BLaER1 (cell line): Measurements from ENCODE around the gene DNAH3.
"Not testable (repeated sequence)": the region's sequence is repeated elsewhere in the genome, so short reads cannot be mapped to it uniquely, and the experiment has no call there.

Experiments
- H3K27ac ChIP-seq: shearing (Covaris generic); formaldehyde crosslinking; 2 replicates; pipeline ENCODE4 v1.8.1; 2022
- H3K27me3 ChIP-seq: shearing (Covaris generic); formaldehyde crosslinking; 2 replicates; pipeline ENCODE4 v1.8.1; 2022
- H3K36me3 ChIP-seq: shearing (Covaris generic); formaldehyde crosslinking; 2 replicates; pipeline ENCODE4 v1.8.1; 2022
- H3K4me1 ChIP-seq: shearing (Covaris generic); formaldehyde crosslinking; 2 replicates; pipeline ENCODE4 v1.8.1; 2022
- H3K4me2 ChIP-seq: shearing (Covaris generic); formaldehyde crosslinking; 2 replicates; pipeline ENCODE4 v1.8.1; 2022
- H3K4me3 ChIP-seq: shearing (Covaris generic); formaldehyde crosslinking; 2 replicates; pipeline ENCODE4 v1.8.1; 2022
- H3K9ac ChIP-seq: shearing (Covaris generic); formaldehyde crosslinking; 2 replicates; pipeline ENCODE4 v1.8.1; 2022
- H3K9me3 ChIP-seq: shearing (Covaris generic); formaldehyde crosslinking; 2 replicates; pipeline ENCODE4 v1.8.1; 2022
- H4K20me1 ChIP-seq: shearing (Covaris generic); formaldehyde crosslinking; 2 replicates; pipeline ENCODE4 v1.8.1; 2022
- Cebpa-rat ChIP-seq: shearing (Covaris generic); IDR thresholded peaks from 2 replicates; pipeline ENCODE4 v1.8.1; 2022

DNAH3 gene

DNA sequence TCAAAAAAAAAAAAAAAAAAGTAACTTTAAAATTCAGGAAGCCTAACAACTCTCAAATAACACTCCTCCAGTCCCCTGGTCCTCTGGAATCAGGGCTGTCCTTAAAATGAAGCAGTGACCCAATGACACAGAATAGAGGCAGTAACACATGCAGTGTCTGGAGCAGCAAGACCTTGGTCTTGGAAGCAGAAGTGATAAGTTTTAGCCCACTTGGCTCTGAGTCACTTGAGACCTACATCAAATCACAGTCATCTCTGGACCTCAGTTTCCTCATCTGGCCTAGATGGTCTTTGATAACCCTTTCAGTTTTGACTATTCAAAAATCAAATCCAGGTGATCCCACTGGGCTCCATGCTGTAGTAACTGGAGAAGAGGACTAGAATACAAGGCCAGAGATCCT is 211.0 kb downstream of the DNAH3 start:
- Histone ChIP-seq H3K9me3 (no peaks in the 10 kb centered on the region), H3K36me3 (no peaks in the 10 kb centered on the region), H3K27me3 (no peaks in the 10 kb centered on the region), H3K4me1 (no peaks in the 10 kb centered on the region), H4K20me1 (no peaks in the 10 kb centered on the region), H3K4me2 (no peak overlapping the region), H3K4me3 (no peak overlapping the region), H3K9ac (no peak overlapping the region), H3K27ac (no peak overlapping the region)
- TF ChIP-seq Cebpa-rat = no peak

DNA sequence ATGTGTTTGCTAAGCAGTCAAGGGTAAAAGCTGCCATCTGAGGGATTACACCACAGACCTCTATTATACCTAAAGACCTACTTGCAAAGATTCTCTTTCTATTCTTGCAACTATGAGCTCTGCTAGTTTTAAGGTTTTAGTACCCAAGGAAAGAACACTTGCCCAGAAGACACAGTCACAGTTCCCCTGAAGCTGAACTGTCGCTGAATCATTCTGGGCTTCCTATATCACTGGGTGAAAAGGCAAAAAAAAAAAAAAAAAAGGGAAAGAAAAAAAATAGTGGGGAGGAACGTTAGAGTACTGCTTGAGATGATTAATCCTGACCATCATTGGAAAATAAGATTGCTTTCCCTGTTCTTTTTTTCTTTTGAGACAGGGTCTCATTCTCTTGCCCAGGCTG is 212.2 kb downstream of the DNAH3 start:
- no peaks in the 10 kb centered on the region for H4K20me1 ChIP-seq
- no peak overlapping the region for H3K27ac ChIP-seq
- H3K9ac ChIP-seq = no peak overlapping the region
- no peaks in the 10 kb centered on the region for H3K4me1 ChIP-seq
- no peak overlapping the region for H3K4me3 ChIP-seq
- TF ChIP-seq Cebpa-rat = no peak
- no peaks in the 10 kb centered on the region for H3K27me3 ChIP-seq
- no peaks in the 10 kb centered on the region for H3K9me3 ChIP-seq
- H3K36me3 ChIP-seq = no peaks in the 10 kb centered on the region
- H3K4me2 ChIP-seq = no peak overlapping the region

DNA sequence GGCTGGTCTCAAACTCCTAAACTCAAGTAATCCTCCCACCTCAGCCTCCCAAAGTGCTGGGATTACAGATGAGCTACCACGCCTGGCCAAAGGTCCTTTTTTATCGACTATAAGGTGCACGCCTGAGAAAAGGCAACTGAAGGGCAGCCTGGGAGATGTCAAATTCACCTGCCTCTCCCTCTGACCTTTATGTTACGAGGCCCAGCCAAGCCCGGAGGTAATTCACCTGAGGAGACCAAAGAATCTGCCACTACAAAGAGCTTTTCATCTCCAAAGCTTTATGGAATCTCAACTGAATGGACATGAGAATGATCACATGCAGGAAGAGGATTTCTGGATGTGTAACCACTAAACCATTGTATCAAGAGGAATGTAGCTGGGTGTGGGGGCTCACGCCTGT is 212.9 kb downstream of the DNAH3 start:
- H3K4me2 ChIP-seq = no peak overlapping the region
- H3K9ac ChIP-seq = no peak overlapping the region
- no peak overlapping the region for H3K27ac ChIP-seq
- no peaks in the 10 kb centered on the region for H3K27me3 ChIP-seq
- no peaks in the 10 kb centered on the region for H3K9me3 ChIP-seq
- H3K4me3 ChIP-seq = no peak overlapping the region
- no peaks in the 10 kb centered on the region for H3K36me3 ChIP-seq
- no peaks in the 10 kb centered on the region for H4K20me1 ChIP-seq
- TF ChIP-seq Cebpa-rat = no peak
- H3K4me1 ChIP-seq = no peaks in the 10 kb centered on the region

DNA sequence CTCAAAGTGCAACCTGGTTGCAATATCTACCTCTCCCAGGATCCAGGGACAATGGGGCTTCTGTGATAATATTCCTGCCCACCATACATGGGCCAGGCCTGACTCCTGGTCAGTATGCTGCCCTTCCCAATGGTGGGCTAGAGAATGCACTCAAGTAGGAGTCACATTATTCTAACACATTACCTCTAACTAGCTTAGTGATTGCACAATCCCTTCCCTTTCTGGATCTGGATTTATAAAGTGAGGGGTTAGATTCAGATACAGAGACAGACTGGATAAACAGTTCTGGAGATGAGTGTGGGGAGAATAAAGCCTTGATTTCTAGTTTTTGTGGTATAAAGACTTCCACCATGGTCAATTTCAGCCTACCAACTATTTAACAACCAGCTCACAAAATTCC is 217.1 kb downstream of the DNAH3 start:
- Histone ChIP-seq H3K9me3 (no peaks in the 10 kb centered on the region), H3K4me3 (no peak overlapping the region), H3K36me3 (no peaks in the 10 kb centered on the region), H3K4me1 (no peaks in the 10 kb centered on the region), H3K27me3 (no peaks in the 10 kb centered on the region), H4K20me1 (no peaks in the 10 kb centered on the region), H3K27ac (no peak overlapping the region), H3K9ac (no peak overlapping the region), H3K4me2 (no peak overlapping the region)
- peak; percentile 61; the same call in 1 of the 2 replicates for TF ChIP-seq Cebpa-rat

DNA sequence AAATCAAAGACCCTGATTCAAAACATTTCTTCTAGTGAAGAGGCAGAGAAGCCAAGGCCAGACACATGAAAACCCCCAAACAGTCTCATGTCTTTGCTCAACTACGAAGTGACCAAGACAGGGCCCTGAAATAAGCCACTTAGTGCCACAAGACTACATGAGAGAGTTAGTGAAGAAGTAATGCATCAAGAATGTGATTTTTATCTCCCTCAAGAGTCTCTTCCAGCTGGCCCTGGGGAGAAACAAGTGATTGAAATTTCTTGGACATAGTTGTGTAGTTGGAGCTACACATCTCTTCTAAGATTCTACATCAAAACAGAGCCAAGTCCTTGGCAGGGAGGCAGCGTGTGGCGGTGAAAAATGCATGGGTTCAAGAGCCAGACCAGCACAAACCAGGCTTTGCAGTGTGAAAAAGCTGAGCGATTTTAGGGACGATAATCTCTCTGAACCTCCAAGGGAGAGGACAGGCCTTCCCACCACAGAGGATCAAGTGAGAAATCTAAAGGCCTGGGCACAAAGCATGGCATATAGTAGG is 219.5 kb downstream of the DNAH3 start:
- no peak for TF ChIP-seq Cebpa-rat
- Histone ChIP-seq H3K9ac (no peak overlapping the region), H3K27ac (no peak overlapping the region)

DNA sequence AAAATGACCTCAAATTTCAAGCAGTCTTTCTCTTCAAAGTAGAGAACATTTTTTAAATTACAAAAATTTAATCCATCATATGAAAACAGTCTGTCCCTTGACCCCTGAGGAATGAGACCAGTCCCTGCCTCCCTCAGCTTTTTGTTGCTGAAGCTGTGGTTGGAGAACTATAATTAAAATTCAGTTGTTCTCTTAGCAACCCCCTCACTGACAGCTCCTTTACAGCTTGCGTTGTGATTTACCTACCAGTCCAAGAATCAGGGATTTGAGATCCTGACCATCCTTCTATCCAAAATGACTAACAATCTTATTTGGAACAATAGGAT is 220.3 kb downstream of the DNAH3 start:
- TF ChIP-seq Cebpa-rat = no peak
- H3K4me3 ChIP-seq = no peak overlapping the region
- H3K36me3 ChIP-seq = peaks cover 8% of the 10 kb centered on the region; the same call in 1 of the 2 replicates
- no peaks in the 10 kb centered on the region for H4K20me1 ChIP-seq
- no peaks in the 10 kb centered on the region for H3K9me3 ChIP-seq
- no peak overlapping the region for H3K9ac ChIP-seq
- no peaks in the 10 kb centered on the region for H3K4me1 ChIP-seq
- H3K27ac ChIP-seq = no peak overlapping the region
- no peak overlapping the region for H3K4me2 ChIP-seq
- H3K27me3 ChIP-seq = no peaks in the 10 kb centered on the region

More for the DNA sequence above, 219.5 kb downstream of the DNAH3 start:
- no peaks in the 10 kb centered on the region for H4K20me1 ChIP-seq
- H3K27me3 ChIP-seq = no peaks in the 10 kb centered on the region
- H3K4me1 ChIP-seq = no peaks in the 10 kb centered on the region
- H3K4me3 ChIP-seq = no peak overlapping the region
- no peak overlapping the region for H3K4me2 ChIP-seq
- H3K36me3 ChIP-seq = no peaks in the 10 kb centered on the region
- H3K9me3 ChIP-seq = no peaks in the 10 kb centered on the region

DNA sequence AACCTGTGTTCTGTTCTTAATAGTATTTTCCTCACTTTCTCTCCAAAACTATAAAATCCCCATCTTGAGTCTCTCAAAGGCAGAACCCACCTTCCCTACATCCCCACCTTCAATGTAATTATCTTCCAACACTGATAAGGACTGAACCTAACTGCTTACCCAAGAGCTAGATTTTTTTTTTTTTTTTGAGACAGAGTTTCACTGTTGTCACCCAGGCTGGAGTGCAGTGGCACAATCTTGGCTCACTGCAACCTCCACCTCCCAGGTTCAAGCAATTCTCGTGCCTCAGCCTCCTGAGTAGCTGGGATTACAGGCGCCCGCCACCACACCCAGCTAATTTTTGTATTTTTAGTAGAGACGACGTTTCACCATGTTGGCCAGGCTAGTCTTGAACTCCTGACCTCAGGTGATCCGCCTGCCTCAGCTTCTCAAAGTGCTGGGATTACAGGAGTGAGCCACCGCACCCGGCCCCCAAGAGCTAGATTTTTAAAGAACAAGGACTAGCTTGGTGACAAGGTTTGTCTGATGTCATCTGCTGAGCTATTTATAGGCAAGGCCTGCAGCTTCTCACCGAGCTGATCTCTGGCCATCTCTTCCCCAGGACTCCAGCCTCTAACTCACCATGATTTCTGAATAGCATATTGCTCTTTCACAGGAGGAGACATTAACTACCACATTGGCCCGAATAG is 220.8 kb downstream of the DNAH3 start:
- H3K9me3 ChIP-seq, H4K20me1 ChIP-seq, H3K4me3 ChIP-seq, H3K27ac ChIP-seq, H3K4me1 ChIP-seq, H3K4me2 ChIP-seq, H3K9ac ChIP-seq, H3K27me3 ChIP-seq: not testable (repeated sequence)
- H3K36me3 ChIP-seq = peaks cover 13% of the 10 kb centered on the region; the same call in 1 of the 2 replicates

DNA sequence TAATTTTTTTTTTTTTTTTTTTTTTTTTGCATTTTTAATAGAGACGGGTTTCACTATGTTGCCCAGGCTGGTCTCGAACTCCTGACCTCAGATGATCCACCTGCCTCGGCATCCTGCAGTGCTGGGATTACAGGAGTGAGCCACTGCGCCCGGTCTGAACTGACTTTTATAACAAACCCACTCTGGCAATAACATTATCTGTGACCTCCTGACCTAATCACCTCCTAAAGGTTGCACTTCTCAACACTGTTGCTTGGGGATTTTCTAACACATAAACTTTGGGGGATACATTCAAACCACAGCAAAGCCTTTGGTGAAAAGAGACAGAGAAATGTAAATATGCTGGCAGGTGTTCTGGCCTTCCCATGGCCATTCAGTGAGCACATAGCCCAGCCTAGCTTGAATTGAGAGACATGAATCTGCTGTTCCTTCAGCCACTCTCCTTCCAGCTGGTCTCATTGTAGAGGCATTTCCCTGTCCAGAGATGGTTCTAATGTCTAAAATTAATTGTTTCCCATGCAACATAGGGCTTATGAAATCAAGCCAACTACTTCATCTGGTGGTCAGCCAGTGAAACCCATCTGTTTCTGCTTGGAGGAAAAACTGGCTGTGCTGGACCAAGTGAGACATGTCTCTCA is 221.8 kb downstream of the DNAH3 start:
- Histone ChIP-seq H3K27me3 (no peaks in the 10 kb centered on the region), H3K4me1 (no peaks in the 10 kb centered on the region), H3K36me3 (peaks cover 19% of the 10 kb centered on the region), H3K4me2 (no peak overlapping the region), H3K4me3 (no peak overlapping the region), H3K9ac (no peak overlapping the region), H3K9me3 (no peaks in the 10 kb centered on the region), H4K20me1 (no peaks in the 10 kb centered on the region), H3K27ac (no peak overlapping the region)
- no peak for TF ChIP-seq Cebpa-rat

DNA sequence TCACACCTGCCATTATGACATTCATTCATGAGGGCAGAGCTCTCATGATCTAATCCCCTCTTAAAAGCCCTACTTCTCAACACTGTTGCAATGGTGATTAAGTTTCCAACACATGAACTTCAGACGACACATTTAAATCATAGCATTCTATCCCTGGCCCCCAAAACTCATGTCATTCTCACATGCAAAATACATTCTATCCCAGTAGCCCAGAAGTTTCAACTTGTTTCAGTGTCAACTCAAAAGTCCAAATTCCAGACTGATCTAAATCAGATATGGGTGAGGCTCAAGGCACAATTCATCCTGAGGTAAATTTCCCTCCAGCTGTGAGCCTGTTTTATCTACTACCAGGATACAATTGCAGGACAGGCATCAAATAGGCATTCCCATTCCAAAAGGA is 224.9 kb downstream of the DNAH3 start:
- no peaks in the 10 kb centered on the region for H3K27me3 ChIP-seq
- H4K20me1 ChIP-seq = no peaks in the 10 kb centered on the region
- no peak overlapping the region for H3K4me3 ChIP-seq
- no peak overlapping the region for H3K27ac ChIP-seq
- H3K9me3 ChIP-seq = no peaks in the 10 kb centered on the region
- no peak for TF ChIP-seq Cebpa-rat
- H3K9ac ChIP-seq = no peak overlapping the region
- H3K4me1 ChIP-seq = no peaks in the 10 kb centered on the region
- no peak overlapping the region for H3K4me2 ChIP-seq
- peaks cover 41% of the 10 kb centered on the region for H3K36me3 ChIP-seq

DNA sequence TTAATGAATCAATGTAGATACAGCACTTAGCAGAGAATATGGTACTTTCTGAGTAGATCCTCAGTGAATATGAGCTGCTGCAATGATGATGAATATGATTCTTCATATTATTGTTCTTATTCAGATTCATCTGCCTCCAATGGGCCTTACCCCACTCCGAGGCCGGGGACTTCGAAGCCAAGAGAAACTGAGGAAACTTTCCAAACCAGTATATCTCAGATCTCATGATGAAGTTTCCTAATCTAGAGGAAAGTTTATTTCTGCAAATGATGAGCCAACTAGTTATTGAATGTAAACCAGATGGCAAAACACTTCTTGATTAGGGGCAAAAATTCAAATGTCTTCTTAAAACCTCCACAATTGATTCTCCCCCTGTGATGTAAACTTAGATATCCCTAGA is 226.8 kb downstream of the DNAH3 start:
- H3K27me3 ChIP-seq = no peaks in the 10 kb centered on the region
- H4K20me1 ChIP-seq = no peaks in the 10 kb centered on the region
- no peak overlapping the region for H3K9ac ChIP-seq
- H3K27ac ChIP-seq = no peak overlapping the region
- TF ChIP-seq Cebpa-rat = no peak
- no peaks in the 10 kb centered on the region for H3K9me3 ChIP-seq
- H3K4me1 ChIP-seq = peaks cover under 1% of the 10 kb centered on the region; the same call in 1 of the 2 replicates
- H3K4me2 ChIP-seq = no peak overlapping the region
- H3K36me3 ChIP-seq = peaks cover 47% of the 10 kb centered on the region
- no peak overlapping the region for H3K4me3 ChIP-seq
